GM23248 (cell line): ENCODE data around the gene AHRR. TPM values are rescaled to one million over a fixed set of nuclear protein-coding genes. Genes with fewer than 3 reads are reported as not detected.

Source experiments
- DNase-seq: peaks from one replicate; pipeline ENCODE4 v3.0.0-alpha.2; 2015
- H2AFZ ChIP-seq: fragments of 200-600 bp; sonication (generic); 2 replicates; pipeline ENCODE4 v1.6.1; 2016; ENCODE audit warnings: antibody characterized with exemption
- H3F3A ChIP-seq: fragments of 200-600 bp; sonication (generic); 2 replicates; pipeline ENCODE4 v1.6.1; 2016; ENCODE audit warnings: mild to moderate bottlenecking, antibody characterized with exemption, mixed run types; ENCODE audit not compliant: insufficient read depth
- H3K27ac ChIP-seq: fragments of 200-600 bp; sonication (generic); 2 replicates; pipeline ENCODE4 v1.5.1; 2016; ENCODE audit warnings: mild to moderate bottlenecking
- H3K27me3 ChIP-seq: fragments of 200-600 bp; sonication (generic); replicated peaks from 2 replicates; pipeline ENCODE4 v1.6.1; 2016; ENCODE audit warnings: mild to moderate bottlenecking; ENCODE audit not compliant: insufficient read depth
- H3K36me3 ChIP-seq: fragments of 200-600 bp; sonication (generic); 2 replicates; pipeline ENCODE4 v1.6.1; 2016; ENCODE audit warnings: low read depth, mild to moderate bottlenecking
- H3K4me1 ChIP-seq: fragments of 200-600 bp; sonication (generic); 2 replicates; pipeline ENCODE4 v1.6.1; 2016; ENCODE audit warnings: mild to moderate bottlenecking; ENCODE audit not compliant: insufficient read depth
- H3K4me2 ChIP-seq: fragments of 200-600 bp; sonication (generic); one replicate; pipeline ENCODE4 v1.6.1; 2016; ENCODE audit warnings: mild to moderate bottlenecking; ENCODE audit not compliant: unreplicated experiment
- H3K4me3 ChIP-seq: fragments of 200-600 bp; sonication (generic); 2 replicates; pipeline ENCODE4 v1.5.1; 2016; ENCODE audit warnings: mild to moderate bottlenecking
- H3K79me2 ChIP-seq: fragments of 200-600 bp; sonication (generic); 2 replicates; pipeline ENCODE4 v1.6.1; 2016; ENCODE audit warnings: mild to moderate bottlenecking; ENCODE audit not compliant: insufficient read depth
- H3K9ac ChIP-seq: fragments of 200-600 bp; sonication (generic); 2 replicates; pipeline ENCODE4 v1.6.1; 2016; ENCODE audit warnings: mild to moderate bottlenecking
- H3K9me2 ChIP-seq: fragments of 200-600 bp; sonication (generic); 2 replicates; pipeline ENCODE4 v1.6.1; 2016; ENCODE audit warnings: mixed run types, mild to moderate bottlenecking, moderate library complexity; ENCODE audit not compliant: insufficient read depth
- H3K9me3 ChIP-seq: fragments of 200-600 bp; sonication (generic); one replicate; pipeline ENCODE4 v1.6.1; 2017; ENCODE audit warnings: low read depth
- H4K20me1 ChIP-seq: fragments of 200-600 bp; sonication (generic); 2 replicates; pipeline ENCODE4 v1.6.0; 2016; ENCODE audit not compliant: insufficient read depth
- EZH2 ChIP-seq: fragments of 200-600 bp; sonication (generic); IDR thresholded peaks from 2 replicates; pipeline ENCODE4 v1.6.1; 2018; ENCODE audit warnings: antibody characterized with exemption, mild to moderate bottlenecking; ENCODE audit not compliant: insufficient read depth, poor library complexity, severe bottlenecking
- EZH2phosphoT487 ChIP-seq: fragments of 200-600 bp; sonication (generic); IDR thresholded peaks from 2 replicates; pipeline ENCODE4 v1.6.1; 2018; ENCODE audit warnings: antibody characterized with exemption, moderate library complexity, mild to moderate bottlenecking, low read depth; ENCODE audit not compliant: insufficient read depth
- WGBS, 2 experiments: methylation state at CpG; one replicate each; pipeline ENCODE4 v1.1.6; 2015 to 2017; ENCODE audit warnings: low lambda C conversion rate in 2 of 2, low coverage in 1 of 2; ENCODE audit errors: missing lambda C conversion rate in 2 of 2; 5-methylcytosine and 5-hydroxymethylcytosine counted together
- in situ Hi-C: fragments of 300-500 bp; cut with MboI; formaldehyde crosslinking; loops from 2 replicates; pipeline ENCODE4 v1.15.0; 2020
- polyA plus RNA-seq: library from polyadenylated mRNA; unstranded; fragments of >200 nt; fragmentation: Nextera tagmentation; extraction: Ambion mirVana; gene quantifications from 2 replicates; pipeline ENCODE4 v1.2.1, GENCODE V29; 2016
- total RNA-seq: library from RNA; depleted of rRNA; stranded (reverse); fragments of >200 nt; shearing (Covaris generic); gene quantifications from 2 replicates; pipeline ENCODE4 v1.2.3, GENCODE V29; 2014

Gene AHRR
- total and polyA plus RNA-seq, 2 experiments from 2014 or later, result 13.2 to 33.7 TPM

DNA sequence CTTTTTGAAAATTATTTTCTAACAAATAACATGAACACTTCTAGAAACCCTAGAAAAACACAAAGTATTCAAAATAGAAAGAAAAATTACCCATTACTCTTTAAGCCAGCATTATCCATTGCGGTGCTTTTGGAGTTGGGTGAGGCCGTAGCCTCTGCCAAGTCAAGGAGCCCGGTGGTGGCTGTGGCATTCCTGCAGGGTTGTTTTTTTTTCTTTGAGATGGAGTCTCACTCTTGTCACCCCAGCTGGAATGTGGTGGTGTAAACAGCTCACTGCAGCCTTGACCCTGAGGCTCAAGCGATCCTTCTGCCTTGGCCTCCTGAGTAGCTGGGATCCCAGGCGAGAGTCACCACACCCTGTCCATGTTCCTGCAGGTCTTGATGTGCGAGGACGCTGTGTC lies 8.2 kb upstream of the AHRR start:
- Histone ChIP-seq H3K79me2 (peaks cover 46% of the 10 kb centered on the region), H3K27me3 (no peaks in the 10 kb centered on the region), H3K9me3 (no peaks in the 10 kb centered on the region), H4K20me1 (no peaks in the 10 kb centered on the region), H3K4me3 (no peak overlapping the region), H2AFZ (no peak overlapping the region), H3K36me3 (peaks cover 5% of the 10 kb centered on the region; the same call in 1 of the 2 replicates), H3F3A (0 out of 2 replicates have a peak, but pooled peaks cover 4% of the 10 kb centered on the region), H3K27ac (no peak overlapping the region), H3K4me1 (peaks cover 6% of the 10 kb centered on the region), H3K4me2 (no peak overlapping the region), H3K9ac (no peak overlapping the region), H3K9me2 (no peaks in the 10 kb centered on the region)
- WGBS, 2 experiments, result 78 to 83% methylated on average over 7 of the region's 7 CpGs
- DNase-seq, result no peak
- in situ Hi-C loops, result loop anchor here (10.0 kb wide), 1 partner anchor 122 kb away; no protein-coding TSS in a partner anchor
- TF ChIP-seq EZH2 (no peak), EZH2phosphoT487 (no peak)

DNA sequence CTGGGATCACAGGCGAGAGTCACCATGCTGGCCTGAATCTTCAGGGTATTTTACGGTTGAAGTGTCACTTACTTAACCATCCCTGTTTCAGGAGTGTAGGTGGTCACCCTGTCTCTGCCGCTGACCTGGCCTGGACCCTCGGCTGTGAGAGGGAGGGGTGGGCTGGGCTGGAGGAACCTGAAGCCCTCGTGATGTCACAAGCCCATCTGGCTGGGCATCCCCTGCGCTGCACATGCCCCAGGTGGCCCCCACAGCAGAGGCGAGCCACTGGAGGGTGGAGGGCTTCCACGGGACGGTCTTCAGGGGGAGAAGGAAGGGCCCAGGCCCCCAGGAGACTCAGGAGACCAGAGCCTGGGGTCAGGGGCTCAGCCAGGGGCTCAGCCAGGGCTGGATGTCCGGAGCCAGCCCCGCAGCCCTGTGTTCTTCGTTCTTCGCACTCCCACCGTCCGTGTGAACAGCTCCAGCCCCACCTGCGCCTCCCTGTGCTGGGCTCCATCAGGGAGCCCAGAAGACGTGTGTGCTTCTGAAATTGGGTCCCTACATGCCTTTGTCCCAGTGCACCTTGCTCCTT lies 7.6 kb upstream of the AHRR start:
- Histone ChIP-seq H3K36me3 (peaks cover 5% of the 10 kb centered on the region; the same call in 1 of the 2 replicates), H3K9me3 (no peaks in the 10 kb centered on the region), H3K9me2 (no peaks in the 10 kb centered on the region), H2AFZ (no peak overlapping the region), H3K27me3 (no peaks in the 10 kb centered on the region), H3F3A (0 out of 2 replicates have a peak, but pooled peaks cover 4% of the 10 kb centered on the region), H3K4me3 (no peak overlapping the region), H3K79me2 (peaks cover 40% of the 10 kb centered on the region), H3K4me2 (no peak overlapping the region), H3K4me1 (peaks cover 13% of the 10 kb centered on the region), H3K9ac (no peak overlapping the region), H4K20me1 (no peaks in the 10 kb centered on the region), H3K27ac (no peak overlapping the region)
- WGBS, 2 experiments, result 72 to 79% methylated on average over 13 to 14 of the region's 17 CpGs
- in situ Hi-C loops, result loop anchor here (10.0 kb wide), 1 partner anchor 121 kb away; no protein-coding TSS in a partner anchor
- no peak for TF ChIP-seq EZH2
- no peak for DNase-seq

DNA sequence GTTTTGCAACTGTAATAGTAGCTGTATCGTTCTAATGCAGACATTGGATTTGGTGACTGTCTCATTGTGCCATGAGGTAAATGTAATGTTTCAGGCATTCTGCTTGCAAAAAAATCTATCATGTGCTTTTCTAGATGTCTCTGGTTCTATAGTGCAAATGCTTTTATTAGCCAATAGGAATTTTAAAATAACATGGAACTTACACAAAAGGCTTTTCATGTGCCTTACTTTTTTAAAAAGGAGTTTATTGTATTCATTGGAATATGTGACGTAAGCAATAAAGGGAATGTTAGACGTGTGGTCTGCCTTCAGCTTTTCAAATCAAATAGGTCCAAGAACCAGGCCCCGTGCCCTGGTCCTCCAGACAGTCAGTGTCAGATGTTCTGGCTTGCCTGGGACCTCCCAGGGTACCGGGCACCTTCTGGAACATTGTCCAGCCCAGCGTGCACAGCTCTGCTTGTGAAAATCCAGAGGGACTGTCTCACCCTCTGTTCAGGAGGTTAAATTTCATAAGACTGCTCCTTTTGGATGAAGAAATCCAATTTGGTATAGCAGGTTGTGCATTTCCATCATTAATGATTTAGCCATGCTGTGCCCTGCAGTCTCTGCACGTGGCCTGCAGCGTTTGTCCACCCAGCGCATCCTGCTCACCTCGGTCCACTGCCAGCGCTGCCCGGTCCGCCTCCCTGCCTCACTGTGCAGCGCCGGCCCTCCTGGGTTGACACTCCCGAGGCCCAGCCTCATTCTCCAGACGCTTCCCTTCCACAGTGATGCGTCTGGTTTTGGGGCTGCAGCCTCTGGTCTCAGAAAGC lies 6.6 kb upstream of the AHRR start:
- 0 out of 2 replicates have a peak, but pooled peaks cover 4% of the 10 kb centered on the region for H3F3A ChIP-seq

DNA sequence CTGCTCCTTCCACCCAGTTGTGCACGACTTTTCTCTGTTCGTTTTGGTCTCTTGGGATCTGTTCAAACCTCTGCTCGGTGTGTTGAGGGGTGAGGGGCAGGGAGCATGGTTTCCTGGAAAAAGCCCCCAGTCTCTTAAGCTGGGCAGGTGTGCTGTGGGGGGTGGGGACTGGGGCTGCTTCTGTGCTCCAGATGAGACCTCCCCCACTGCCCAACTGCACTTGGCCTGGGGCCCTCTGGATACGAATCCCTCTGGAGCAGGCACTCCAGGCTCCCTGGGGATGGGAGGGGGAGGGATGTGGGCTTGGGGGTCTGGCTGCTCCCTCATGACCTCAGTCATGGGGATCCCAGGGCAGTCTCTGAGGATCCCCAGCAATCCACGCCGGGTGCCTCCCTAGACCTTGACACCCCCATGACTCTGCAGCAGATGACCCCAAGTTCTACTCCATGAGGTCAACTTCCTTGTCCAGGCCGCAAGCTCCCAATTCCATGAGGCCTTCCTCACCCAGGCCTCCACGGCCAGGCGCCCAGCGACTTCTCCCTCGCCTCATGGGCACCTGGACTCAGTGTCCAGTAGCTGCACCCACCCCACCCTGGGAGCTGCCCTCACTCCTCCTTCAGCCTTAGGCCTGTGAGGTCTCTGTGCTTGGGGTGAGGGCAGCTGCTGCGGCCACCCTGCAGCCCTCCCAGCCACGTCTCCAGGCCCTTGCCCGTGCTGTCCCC lies 5.9 kb upstream of the AHRR start:
- TF ChIP-seq EZH2 (no peak), EZH2phosphoT487 (no peak)
- Histone ChIP-seq H3K4me1 (peaks cover 14% of the 10 kb centered on the region), H4K20me1 (no peaks in the 10 kb centered on the region), H3K9me2 (no peaks in the 10 kb centered on the region), H3K4me3 (no peak overlapping the region), H3K9me3 (no peaks in the 10 kb centered on the region), H3F3A (0 out of 2 replicates have a peak, but pooled peaks cover 4% of the 10 kb centered on the region), H3K4me2 (no peak overlapping the region), H3K27me3 (no peaks in the 10 kb centered on the region), H3K27ac (no peak overlapping the region), H2AFZ (no peak overlapping the region), H3K79me2 (peaks cover 29% of the 10 kb centered on the region), H3K36me3 (peaks cover 5% of the 10 kb centered on the region; the same call in 1 of the 2 replicates), H3K9ac (no peak overlapping the region)
- in situ Hi-C loops, result loop anchor here (10.0 kb wide), 1 partner anchor 119 kb away; no protein-coding TSS in a partner anchor
- DNase-seq, result no peak
- 80 to 84% methylated on average over 13 to 14 of the region's 14 CpGs for WGBS, 2 experiments

More for the DNA sequence above, 6.6 kb upstream of the AHRR start:
- peaks cover 36% of the 10 kb centered on the region for H3K79me2 ChIP-seq
- H3K4me2 ChIP-seq, result no peak overlapping the region
- no peak for DNase-seq
- H3K9me3 ChIP-seq, result no peaks in the 10 kb centered on the region
- no peaks in the 10 kb centered on the region for H3K27me3 ChIP-seq
- no peaks in the 10 kb centered on the region for H3K9me2 ChIP-seq
- H3K9ac ChIP-seq, result no peak overlapping the region
- peaks cover 14% of the 10 kb centered on the region for H3K4me1 ChIP-seq
- no peak overlapping the region for H2AFZ ChIP-seq
- no peak for TF ChIP-seq EZH2
- no peak for TF ChIP-seq EZH2phosphoT487
- no peak overlapping the region for H3K4me3 ChIP-seq
- H3K36me3 ChIP-seq, result peaks cover 5% of the 10 kb centered on the region; the same call in 1 of the 2 replicates
- H3K27ac ChIP-seq, result no peak overlapping the region
- H4K20me1 ChIP-seq, result no peaks in the 10 kb centered on the region
- WGBS, 2 experiments, result 92 to 96% methylated on average over 18 of the region's 18 CpGs
- in situ Hi-C loops, result loop anchor here (10.0 kb wide), 1 partner anchor 120 kb away; no protein-coding TSS in a partner anchor
